HepG2 (cell line): Measurements from ENCODE around the gene CCDC69. TPM values are rescaled to one million over a fixed set of nuclear protein-coding genes. Genes with fewer than 3 reads are reported as not detected.

Source experiments
- ASH2L ChIP-seq: fragments of 300-600, 200-600 bp; sonication (generic); IDR thresholded peaks from 2 replicates; pipeline ENCODE4 v1.7.0; 2017; ENCODE audit warnings: low read depth, mild to moderate bottlenecking, moderate library complexity, mixed read lengths, low read length; ENCODE audit not compliant: insufficient read length
- GATA4 ChIP-seq: sonication (generic); IDR thresholded peaks from 2 replicates; pipeline ENCODE4 v1.6.1; 2016; ENCODE audit warnings: antibody characterized with exemption, low read depth, borderline replicate concordance
- GATAD1 ChIP-seq: IDR thresholded peaks from 2 replicates; pipeline ENCODE4 v1.6.1; 2016; ENCODE audit warnings: missing genetic modification reagents, missing compliant biosample characterization
- KMT2B ChIP-seq: IDR thresholded peaks from 2 replicates; pipeline ENCODE4 v1.6.1; 2016; ENCODE audit warnings: missing genetic modification reagents, missing compliant biosample characterization
- MAX ChIP-seq: IDR thresholded peaks from 2 replicates; pipeline ENCODE4 v1.6.1; 2012; ENCODE audit warnings: inconsistent platforms
- MED13 ChIP-seq: sonication (generic); formaldehyde crosslinking; IDR thresholded peaks from 2 replicates; pipeline ENCODE4 v1.5.0; 2020; ENCODE audit warnings: missing genetic modification reagents
- MEF2D ChIP-seq: sonication (generic); formaldehyde crosslinking; IDR thresholded peaks from 2 replicates; pipeline ENCODE4 v1.5.1; 2020; ENCODE audit warnings: mild to moderate bottlenecking, missing genetic modification reagents
- MXD1 ChIP-seq: sonication (generic); formaldehyde crosslinking; IDR thresholded peaks from 2 replicates; pipeline ENCODE4 v1.4.0; 2020; ENCODE audit warnings: mild to moderate bottlenecking, missing genetic modification reagents
- PHF8 ChIP-seq: sonication (generic); formaldehyde crosslinking; IDR thresholded peaks from 2 replicates; pipeline ENCODE4 v1.5.0; 2020; ENCODE audit warnings: missing genetic modification reagents
- RORA ChIP-seq: sonication (generic); formaldehyde crosslinking; IDR thresholded peaks from 2 replicates; pipeline ENCODE4 v1.5.0; 2020; ENCODE audit warnings: mild to moderate bottlenecking, missing genetic modification reagents, moderate library complexity
- SALL2 ChIP-seq: sonication (generic); formaldehyde crosslinking; IDR thresholded peaks from 2 replicates; pipeline ENCODE4 v1.8.1; 2023; ENCODE audit warnings: mild to moderate bottlenecking, missing genetic modification reagents, inconsistent platforms
- YY1 ChIP-seq: IDR thresholded peaks from 2 replicates; pipeline ENCODE4 v1.6.1; 2011; ENCODE audit warnings: low read length, low read depth, moderate library complexity, mild to moderate bottlenecking; ENCODE audit not compliant: insufficient read depth, insufficient replicate concordance
- ZBTB3 ChIP-seq: sonication (generic); formaldehyde crosslinking; IDR thresholded peaks from 2 replicates; pipeline ENCODE4 v1.4.0; 2020; ENCODE audit warnings: low read depth, mild to moderate bottlenecking, moderate library complexity, missing genetic modification reagents, borderline replicate concordance
- ZFP36 ChIP-seq: fragments of 150-350 bp; IDR thresholded peaks from 2 replicates; pipeline ENCODE4 v1.6.1; 2018; ENCODE audit warnings: borderline replicate concordance, low read length, low read depth; ENCODE audit not compliant: partially characterized antibody
- ZFP36L2 ChIP-seq: sonication (generic); formaldehyde crosslinking; IDR thresholded peaks from 2 replicates; pipeline ENCODE4 v1.4.0; 2020; ENCODE audit warnings: missing genetic modification reagents
- ZKSCAN8 ChIP-seq: IDR thresholded peaks from 2 replicates; pipeline ENCODE4 v1.6.1; 2016; ENCODE audit warnings: borderline replicate concordance, missing genetic modification reagents, missing compliant biosample characterization
- ZNF121 ChIP-seq: sonication (generic); formaldehyde crosslinking; IDR thresholded peaks from 2 replicates; pipeline ENCODE4 v1.5.0; 2020; ENCODE audit warnings: mild to moderate bottlenecking, missing genetic modification reagents
- ZNF44 ChIP-seq: sonication (generic); formaldehyde crosslinking; IDR thresholded peaks from 2 replicates; pipeline ENCODE4 v1.5.1; 2020; ENCODE audit warnings: mild to moderate bottlenecking, missing genetic modification reagents
- ZNF546 ChIP-seq: sonication (generic); formaldehyde crosslinking; conservative IDR thresholded peaks from 2 replicates; pipeline ENCODE4 v1.8.1; 2023; ENCODE audit warnings: mild to moderate bottlenecking, missing genetic modification reagents
- ZNF567 ChIP-seq: sonication (generic); formaldehyde crosslinking; IDR thresholded peaks from 2 replicates; pipeline ENCODE4 v1.8.1; 2023; ENCODE audit warnings: mild to moderate bottlenecking, missing genetic modification reagents, borderline replicate concordance
- ZNF570 ChIP-seq: sonication (generic); formaldehyde crosslinking; IDR thresholded peaks from 2 replicates; pipeline ENCODE4 v1.4.0; 2020; ENCODE audit warnings: mild to moderate bottlenecking, missing genetic modification reagents, borderline replicate concordance
- ZNF644 ChIP-seq: IDR thresholded peaks from 2 replicates; pipeline ENCODE4 v1.6.1; 2016; ENCODE audit warnings: low read depth
- ZNF709 ChIP-seq: sonication (generic); formaldehyde crosslinking; IDR thresholded peaks from 2 replicates; pipeline ENCODE4 v1.5.0; 2020; ENCODE audit warnings: mild to moderate bottlenecking, missing genetic modification reagents
- polyA plus RNA-seq, 8 experiments: library from polyadenylated mRNA; depleted of rRNA in 3 of 8; stranded (reverse) in 7 of 8; unstranded in 1 of 8; fragments of >200 nt; fragmentation: Illumina TruSeq in 4 of 8; extraction: Trizol in 4 of 8; gene quantifications; 2 replicates each; pipeline versions ENCODE4 v1.2.1 to v1.2.3, GENCODE V29; 2011 to 2016; ENCODE audit warnings: low read depth in 4 of 8, missing spikeins in 1 of 8, mixed read lengths in 1 of 8; ENCODE audit not compliant: insufficient read depth in 1 of 8
- total RNA-seq, 5 experiments: library from RNA; depleted of rRNA; stranded (reverse); fragments of >200 nt; fragmentation: Illumina TruSeq; extraction: Trizol; gene quantifications; 2 replicates each; pipeline ENCODE4 v1.2.3, GENCODE V29; 2016; ENCODE audit warnings: low read depth in 1 of 5
- TF ChIP-seq, protein P1 (sequence below): sonication (generic); formaldehyde crosslinking; IDR thresholded peaks from 2 replicates; pipeline ENCODE4 v1.5.1; 2020; ENCODE audit warnings: missing genetic modification reagents, mild to moderate bottlenecking, borderline replicate concordance
- TF ChIP-seq, protein P2 (sequence below): sonication (generic); formaldehyde crosslinking; IDR thresholded peaks from 2 replicates; pipeline ENCODE4 v1.9.0; 2022; ENCODE audit warnings: missing genetic modification reagents, mild to moderate bottlenecking, borderline replicate concordance

Gene CCDC69
- total and polyA plus RNA-seq, 2 of the 13 experiments (the other 11 are each of a cell fraction or from before 2014, with no cell fraction given) = 12.2 to 45.2 TPM

- peak; percentile 82 for TF ChIP-seq MXD1 (CRISPR knock-in tag)
- 0 out of 2 replicates have a peak, but pooled peaks have one; percentile 2 for TF ChIP-seq GATAD1 (CRISPR knock-in tag)
- no peak for TF ChIP-seq MED13 (CRISPR knock-in tag)
- 0 out of 2 replicates have a peak, but pooled peaks have one; percentile 71 for TF ChIP-seq ZNF44
- TF ChIP-seq KMT2B (CRISPR knock-in tag) = no peak
- peak; percentile 93 for TF ChIP-seq MAX
- TF ChIP-seq, protein P1, sequence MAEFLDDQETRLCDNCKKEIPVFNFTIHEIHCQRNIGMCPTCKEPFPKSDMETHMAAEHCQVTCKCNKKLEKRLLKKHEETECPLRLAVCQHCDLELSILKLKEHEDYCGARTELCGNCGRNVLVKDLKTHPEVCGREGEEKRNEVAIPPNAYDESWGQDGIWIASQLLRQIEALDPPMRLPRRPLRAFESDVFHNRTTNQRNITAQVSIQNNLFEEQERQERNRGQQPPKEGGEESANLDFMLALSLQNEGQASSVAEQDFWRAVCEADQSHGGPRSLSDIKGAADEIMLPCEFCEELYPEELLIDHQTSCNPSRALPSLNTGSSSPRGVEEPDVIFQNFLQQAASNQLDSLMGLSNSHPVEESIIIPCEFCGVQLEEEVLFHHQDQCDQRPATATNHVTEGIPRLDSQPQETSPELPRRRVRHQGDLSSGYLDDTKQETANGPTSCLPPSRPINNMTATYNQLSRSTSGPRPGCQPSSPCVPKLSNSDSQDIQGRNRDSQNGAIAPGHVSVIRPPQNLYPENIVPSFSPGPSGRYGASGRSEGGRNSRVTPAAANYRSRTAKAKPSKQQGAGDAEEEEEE = 0 out of 2 replicates have a peak, but pooled peaks have one; percentile 39
- 0 out of 2 replicates have a peak, but pooled peaks have one; percentile 7 for TF ChIP-seq ZNF644 (CRISPR knock-in tag)
- peak; percentile 49; the same call in 1 of the 2 replicates for TF ChIP-seq PHF8
- peak; percentile 37; the same call in 1 of the 2 replicates for TF ChIP-seq MEF2D (CRISPR knock-in tag)
- peak; percentile 49; the same call in 1 of the 2 replicates for TF ChIP-seq ZNF546 (CRISPR knock-in tag)
- TF ChIP-seq ZNF121 (CRISPR knock-in tag) = 0 out of 2 replicates have a peak, but pooled peaks have one; percentile 25
- no peak; the same call in 1 of the 2 replicates for TF ChIP-seq ZNF709 (CRISPR knock-in tag)
- no peak for TF ChIP-seq ZFP36L2
- TF ChIP-seq, protein P2, sequence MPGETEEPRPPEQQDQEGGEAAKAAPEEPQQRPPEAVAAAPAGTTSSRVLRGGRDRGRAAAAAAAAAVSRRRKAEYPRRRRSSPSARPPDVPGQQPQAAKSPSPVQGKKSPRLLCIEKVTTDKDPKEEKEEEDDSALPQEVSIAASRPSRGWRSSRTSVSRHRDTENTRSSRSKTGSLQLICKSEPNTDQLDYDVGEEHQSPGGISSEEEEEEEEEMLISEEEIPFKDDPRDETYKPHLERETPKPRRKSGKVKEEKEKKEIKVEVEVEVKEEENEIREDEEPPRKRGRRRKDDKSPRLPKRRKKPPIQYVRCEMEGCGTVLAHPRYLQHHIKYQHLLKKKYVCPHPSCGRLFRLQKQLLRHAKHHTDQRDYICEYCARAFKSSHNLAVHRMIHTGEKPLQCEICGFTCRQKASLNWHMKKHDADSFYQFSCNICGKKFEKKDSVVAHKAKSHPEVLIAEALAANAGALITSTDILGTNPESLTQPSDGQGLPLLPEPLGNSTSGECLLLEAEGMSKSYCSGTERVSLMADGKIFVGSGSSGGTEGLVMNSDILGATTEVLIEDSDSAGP = peak; percentile 80; the same call in 1 of the 2 replicates
- TF ChIP-seq ZNF567 (CRISPR knock-in tag) = no peak
- peak; percentile 25 for TF ChIP-seq YY1
- no peak for TF ChIP-seq ZFP36
- TF ChIP-seq ZKSCAN8 = no peak
- TF ChIP-seq RORA (CRISPR knock-in tag) = no peak
- no peak for TF ChIP-seq ZNF570
- TF ChIP-seq SALL2 (CRISPR knock-in tag) = no peak; the same call in 1 of the 2 replicates
- no peak for TF ChIP-seq GATA4
- TF ChIP-seq ASH2L = peak; percentile 51
- no peak for TF ChIP-seq ZBTB3 (CRISPR knock-in tag)
These were observed 66.2 kb downstream of the CCDC69 start, which contains the start of gene ANXA6 (continued) for GRCh38 chr5:151157426-151158286.
